ENCODE measurements around the gene FIGN. TPM values are rescaled to one million over a fixed set of nuclear protein-coding genes. Genes with fewer than 3 reads are reported as not detected.

FIGN gene
- total and polyA plus RNA-seq, 2 of the 4 experiments (the other 2 are of a cell fraction): 0.77 to 0.90 TPM

- no peak overlapping the region for H3K23ac ChIP-seq (ENCODE audit: low read depth, low read length)
- H3K18ac ChIP-seq (ENCODE audit: low read depth, low read length): no peak overlapping the region
- H3K9me3 ChIP-seq (ENCODE audit: control insufficient read depth, insufficient read depth, low read length): no peaks in the 10 kb centered on the region
- H3K79me1 ChIP-seq (ENCODE audit: low read depth in 1 of 2, low read length in 2 of 2): no peaks in the 10 kb centered on the region
- dilution Hi-C loops (cut with HindIII; ENCODE audit: low sequenced_read_pairs, unreplicated experiment): no loop called here
- no peak for DNase-seq
- H4K8ac ChIP-seq (ENCODE audit: low read depth in 2 of 2, low read length in 2 of 2): no peak overlapping the region
- H2BK15ac ChIP-seq (ENCODE audit: low read depth, low read length): no peak overlapping the region
- H4K91ac ChIP-seq (ENCODE audit: insufficient read depth, low read depth, low read length): no peak overlapping the region
- in situ Hi-C loops (cut with MboI; ENCODE audit: low sequenced_read_pairs): no loop called here
- no peak overlapping the region for H3K4me2 ChIP-seq (ENCODE audit: low read depth, low read length)
- no peak overlapping the region for H2BK20ac ChIP-seq (ENCODE audit: low read depth, low read length)
- ChIA-PET CTCF (no interaction called here), POLR2A (ENCODE audit: unreplicated experiment) (no interaction called here)
- H2BK5ac ChIP-seq (ENCODE audit: low read depth, low read length, poor library complexity, severe bottlenecking): no peak overlapping the region
- no peak overlapping the region for H3K56ac ChIP-seq (ENCODE audit: extremely low read depth, insufficient read depth, low read length)
- no peak overlapping the region for H4K5ac ChIP-seq (ENCODE audit: low read depth, low read length)
- no peak for ATAC-seq (ENCODE audit: low read depth)
- H3K4me1 ChIP-seq (ENCODE audit: control insufficient read depth, insufficient read depth, low read length): no peaks in the 10 kb centered on the region
- BruUV-seq (replicated peaks): no TSS peak
- H3K27me3 ChIP-seq (ENCODE audit: control insufficient read depth, insufficient read depth, low read length): no peaks in the 10 kb centered on the region
- H2AK5ac ChIP-seq (ENCODE audit: low read depth, low read length): no peak overlapping the region
- no peak overlapping the region for H3K4ac ChIP-seq (ENCODE audit: low read depth, low read length)
- no peaks in the 10 kb centered on the region for H3K9me1 ChIP-seq (ENCODE audit: insufficient read depth, low read length)
- no peaks in the 10 kb centered on the region for H4K20me1 ChIP-seq (ENCODE audit: insufficient read depth, low read length)
- H3K14ac ChIP-seq (replicated peaks; ENCODE audit: low read depth, low read length): no peak overlapping the region
- H3K27ac ChIP-seq (ENCODE audit: insufficient read depth, low read length): no peak overlapping the region
- no peak overlapping the region for H3K4me3 ChIP-seq (ENCODE audit: insufficient read depth, low read depth, low read length)
- H3K9ac ChIP-seq (ENCODE audit: low read depth, low read length): no peak overlapping the region
- H2AFZ ChIP-seq (replicated peaks; ENCODE audit: low read length, poor library complexity): no peak overlapping the region
- WGBS, 2 experiments (ENCODE audit: extremely low coverage in 2 of 2, insufficient read length in 1 of 2): no CpG with 5 or more reads among the region's 2 CpGs
- TF ChIP-seq BHLHE40 (IDR thresholded peaks at IDR 0.05; ENCODE audit: low read depth, low read length) (no peak), POLR2A (IDR thresholded peaks at IDR 0.05; ENCODE audit: low read depth, low read length) (no peak), NFE2L2 (IDR thresholded peaks at IDR 0.05; ENCODE audit: low read depth, low read length) (no peak), RFX5 (IDR thresholded peaks at IDR 0.05; ENCODE audit: low read depth, low read length) (no peak), CEBPB (IDR thresholded peaks at IDR 0.05; ENCODE audit: low read depth, low read length) (no peak), SMC3 (IDR thresholded peaks at IDR 0.05; ENCODE audit: low read depth, low read length) (no peak), CTCF (conservative IDR thresholded peaks at IDR 0.05; ENCODE audit: low read depth, low read length) (no peak), MXI1 (IDR thresholded peaks at IDR 0.05; ENCODE audit: borderline replicate concordance, low read depth, low read length) (no peak), ELK1 (IDR thresholded peaks at IDR 0.05; ENCODE audit: borderline replicate concordance, low read depth, low read length) (no peak), FOS (IDR thresholded peaks at IDR 0.05; ENCODE audit: low read depth, low read length) (no peak), USF2 (IDR thresholded peaks at IDR 0.05; ENCODE audit: low read depth, low read length) (no peak), RCOR1 (IDR thresholded peaks at IDR 0.05; ENCODE audit: insufficient replicate concordance, low read length) (no peak), MAZ (IDR thresholded peaks at IDR 0.05; ENCODE audit: borderline replicate concordance, low read depth, low read length) (no peak), MAFK (IDR thresholded peaks at IDR 0.05; ENCODE audit: low read depth, low read length) (no peak), CHD1 (IDR thresholded peaks at IDR 0.05; ENCODE audit: low read depth, low read length) (no peak), RAD21 (IDR thresholded peaks at IDR 0.05; ENCODE audit: low read length) (no peak)
- no peak overlapping the region for H2BK120ac ChIP-seq (ENCODE audit: low read depth, low read length)
- no peaks in the 10 kb centered on the region for H3K36me3 ChIP-seq (ENCODE audit: control insufficient read depth, insufficient read depth, low read length)
- H2AK9ac ChIP-seq (replicated peaks; ENCODE audit: low read depth, low read length, poor library complexity): no peak overlapping the region
- intact Hi-C loops (cut with micrococcal nuclease): no loop called here
These were observed 17.9 kb upstream of the FIGN start for GRCh38 chr2:163753726-163754125.

Data from IMR-90 (cell line).